PC-3 (cell line): ENCODE measurements around the gene ENTREP1.

Source experiments
- CTCF ChIP-seq: fragments of 300-600 bp; sonication (generic); conservative IDR thresholded peaks from 2 replicates; pipeline ENCODE4 v1.5.1; 2017; ENCODE audit warnings: antibody characterized with exemption, low read depth, mild to moderate bottlenecking, low read length
- EZH2 ChIP-seq: fragments of 300-600 bp; sonication (generic); IDR thresholded peaks from one replicate; pipeline ENCODE4 v1.6.1; 2017; ENCODE audit warnings: antibody characterized with exemption, mild to moderate bottlenecking, low read length; ENCODE audit not compliant: unreplicated experiment
- EZH2phosphoT487 ChIP-seq: fragments of 300-600 bp; sonication (generic); IDR thresholded peaks from 2 replicates; pipeline ENCODE4 v1.6.1; 2018; ENCODE audit warnings: mild to moderate bottlenecking, antibody characterized with exemption, low read length, borderline replicate concordance

GRCh38 chr9:69326261-69326660 lies 1.2 kb downstream of the ENTREP1 start:
- no peak for TF ChIP-seq CTCF
- TF ChIP-seq EZH2, result no peak
- no peak for TF ChIP-seq EZH2phosphoT487
